Parathyroid adenoma (tissue), 2 donors: Measurements from ENCODE around the gene IPO5.

Experiments
- H2AFZ ChIP-seq: fragments of 300-600 bp; sonication (generic); one replicate; pipeline ENCODE4 v1.7.0; 2017; ENCODE audit warnings: antibody characterized with exemption, mild to moderate bottlenecking
- H3K27ac ChIP-seq: fragments of 300-600 bp; sonication (generic); one replicate; pipeline ENCODE4 v1.7.0; 2017
- H3K27me3 ChIP-seq: fragments of 300-600 bp; sonication (generic); one replicate; pipeline ENCODE4 v1.7.0; 2017; ENCODE audit warnings: low read length; ENCODE audit not compliant: control insufficient read depth, insufficient read depth
- H3K36me3 ChIP-seq: fragments of 300-600 bp; sonication (generic); one replicate; pipeline ENCODE4 v1.7.0; 2017; ENCODE audit warnings: low read length; ENCODE audit not compliant: control insufficient read depth, insufficient read depth
- H3K4me1 ChIP-seq: fragments of 300-600 bp; sonication (generic); one replicate; pipeline ENCODE4 v1.7.0; 2017; ENCODE audit warnings: control low read depth
- H3K4me2 ChIP-seq: fragments of 300-600 bp; sonication (generic); one replicate; pipeline ENCODE4 v1.7.0; 2017; ENCODE audit warnings: low read length
- H3K4me3 ChIP-seq: fragments of 300-600 bp; sonication (generic); one replicate; pipeline ENCODE4 v1.7.0; 2017; ENCODE audit warnings: low read depth, low read length
- H3K79me2 ChIP-seq: fragments of 300-600 bp; sonication (generic); one replicate; pipeline ENCODE4 v1.7.0; 2017; ENCODE audit warnings: control low read depth
- H3K9ac ChIP-seq: fragments of 300-600 bp; sonication (generic); one replicate; pipeline ENCODE4 v1.7.0; 2017; ENCODE audit warnings: mild to moderate bottlenecking
- H3K9me3 ChIP-seq: fragments of 300-600 bp; sonication (generic); one replicate; pipeline ENCODE4 v1.7.0; 2017; ENCODE audit warnings: low read length; ENCODE audit not compliant: control insufficient read depth
- TF ChIP-seq, protein P1 (sequence below): fragments of 300-600 bp; sonication (generic); IDR thresholded peaks from one replicate; pipeline ENCODE4 v1.7.0; 2017; ENCODE audit warnings: antibody characterized with exemption, mild to moderate bottlenecking
- donor health status: primary hyperparathyroidism.

IPO5 gene

DNA sequence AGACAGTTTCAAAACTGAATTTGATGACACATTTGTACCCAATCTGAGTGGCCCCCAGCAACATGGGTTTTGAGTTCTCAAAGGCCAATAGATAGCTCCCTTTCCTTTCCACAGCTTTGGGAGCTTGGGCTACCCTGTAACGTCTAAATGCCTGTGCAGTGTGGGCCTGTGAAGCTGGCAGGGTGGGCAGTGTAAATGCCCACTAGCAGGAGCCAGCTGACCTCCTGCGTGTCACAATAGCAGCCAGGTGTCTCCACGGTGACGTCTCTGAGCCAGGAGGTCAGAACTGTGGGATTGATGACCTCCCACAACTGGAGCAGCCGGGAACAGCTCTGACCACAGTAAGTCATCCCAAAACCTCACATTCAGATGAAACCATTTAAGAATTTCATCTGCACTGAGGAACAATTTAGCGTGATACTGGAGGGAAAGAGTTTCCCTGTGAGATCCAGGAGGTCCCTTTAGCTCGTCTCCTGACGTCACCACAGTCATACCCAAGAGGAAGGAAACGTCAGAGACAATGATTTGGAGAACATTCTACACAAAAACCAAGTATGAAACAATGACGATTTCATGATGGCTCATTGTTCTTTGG is at the start of gene IPO5:
Gene IPO5, plus strand, starts transcription at position 300 of the 595 bp plus-strand sequence. CDS start 23,022 bp downstream, outside the sequence.
- Histone ChIP-seq H3K27me3 (no peaks in the 10 kb centered on the region), H2AFZ (no peak within 1 kb of the TSS), H3K4me3 (no peak within 1 kb of the TSS), H3K27ac (no peak within 1 kb of the TSS), H3K4me1 (no peaks in the 10 kb centered on the region), H3K36me3 (no peaks in the 10 kb centered on the region), H3K9ac (no peak within 1 kb of the TSS), H3K4me2 (no peak within 1 kb of the TSS), H3K9me3 (no peaks in the 10 kb centered on the region), H3K79me2 (no peaks in the 10 kb centered on the region)
- TF ChIP-seq, protein P1, sequence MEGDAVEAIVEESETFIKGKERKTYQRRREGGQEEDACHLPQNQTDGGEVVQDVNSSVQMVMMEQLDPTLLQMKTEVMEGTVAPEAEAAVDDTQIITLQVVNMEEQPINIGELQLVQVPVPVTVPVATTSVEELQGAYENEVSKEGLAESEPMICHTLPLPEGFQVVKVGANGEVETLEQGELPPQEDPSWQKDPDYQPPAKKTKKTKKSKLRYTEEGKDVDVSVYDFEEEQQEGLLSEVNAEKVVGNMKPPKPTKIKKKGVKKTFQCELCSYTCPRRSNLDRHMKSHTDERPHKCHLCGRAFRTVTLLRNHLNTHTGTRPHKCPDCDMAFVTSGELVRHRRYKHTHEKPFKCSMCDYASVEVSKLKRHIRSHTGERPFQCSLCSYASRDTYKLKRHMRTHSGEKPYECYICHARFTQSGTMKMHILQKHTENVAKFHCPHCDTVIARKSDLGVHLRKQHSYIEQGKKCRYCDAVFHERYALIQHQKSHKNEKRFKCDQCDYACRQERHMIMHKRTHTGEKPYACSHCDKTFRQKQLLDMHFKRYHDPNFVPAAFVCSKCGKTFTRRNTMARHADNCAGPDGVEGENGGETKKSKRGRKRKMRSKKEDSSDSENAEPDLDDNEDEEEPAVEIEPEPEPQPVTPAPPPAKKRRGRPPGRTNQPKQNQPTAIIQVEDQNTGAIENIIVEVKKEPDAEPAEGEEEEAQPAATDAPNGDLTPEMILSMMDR = no peak

DNA sequence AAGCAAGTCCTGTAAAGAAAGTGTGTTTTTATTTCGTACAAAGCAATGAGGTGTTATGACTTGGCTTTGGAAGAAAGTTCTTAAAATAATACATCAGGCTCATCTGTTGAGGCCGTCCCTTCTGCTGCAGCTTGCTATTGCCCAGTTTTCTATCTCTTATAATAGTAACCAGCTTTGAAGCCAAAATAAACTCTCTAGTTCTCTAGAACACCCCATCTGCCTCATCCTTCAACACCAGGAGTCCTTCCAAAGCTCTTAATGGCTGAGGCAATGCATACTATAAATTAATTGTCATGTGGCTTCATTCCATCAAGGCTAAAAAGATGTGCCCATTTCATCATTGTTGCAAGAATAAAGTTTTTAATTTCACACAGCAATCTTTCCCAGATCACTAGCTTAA is 49.4 kb upstream of the IPO5 start:
- no peak overlapping the region for H3K9ac ChIP-seq
- no peaks in the 10 kb centered on the region for H3K27me3 ChIP-seq
- H3K27ac ChIP-seq = no peak overlapping the region

DNA sequence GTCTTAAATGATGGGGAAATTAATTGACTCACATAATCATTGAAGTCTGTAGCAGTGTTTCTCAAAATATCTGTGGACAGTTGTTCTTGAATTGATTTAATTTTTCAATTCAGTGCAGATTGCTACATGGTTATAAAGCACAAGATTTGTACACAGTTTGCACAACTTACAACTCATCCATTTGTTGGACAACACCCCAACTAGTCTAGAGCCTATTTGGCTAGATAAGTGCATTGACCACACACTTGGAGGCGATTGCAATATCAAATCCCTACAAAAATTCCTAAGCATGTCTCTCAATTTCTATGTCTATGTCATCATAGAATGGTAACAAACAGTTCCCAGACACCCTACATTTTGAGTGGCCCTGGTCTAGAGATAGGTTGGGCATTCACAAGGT is 48.0 kb upstream of the IPO5 start:
- no peak overlapping the region for H3K9ac ChIP-seq
- no peaks in the 10 kb centered on the region for H3K79me2 ChIP-seq
- no peak overlapping the region for H3K27ac ChIP-seq
- TF ChIP-seq, protein P1 = no peak
- H3K27me3 ChIP-seq = no peaks in the 10 kb centered on the region
- no peak overlapping the region for H3K4me3 ChIP-seq
- no peaks in the 10 kb centered on the region for H3K36me3 ChIP-seq
- H3K4me2 ChIP-seq = no peak overlapping the region
- no peaks in the 10 kb centered on the region for H3K9me3 ChIP-seq
- no peaks in the 10 kb centered on the region for H3K4me1 ChIP-seq
- H2AFZ ChIP-seq = no peak overlapping the region

More for the DNA sequence above, 49.4 kb upstream of the IPO5 start:
- no peaks in the 10 kb centered on the region for H3K9me3 ChIP-seq
- no peak overlapping the region for H3K4me2 ChIP-seq
- no peaks in the 10 kb centered on the region for H3K79me2 ChIP-seq
- H3K4me1 ChIP-seq = no peaks in the 10 kb centered on the region
- TF ChIP-seq, protein P1 = no peak
- no peak overlapping the region for H2AFZ ChIP-seq
- no peak overlapping the region for H3K4me3 ChIP-seq
- no peaks in the 10 kb centered on the region for H3K36me3 ChIP-seq

DNA sequence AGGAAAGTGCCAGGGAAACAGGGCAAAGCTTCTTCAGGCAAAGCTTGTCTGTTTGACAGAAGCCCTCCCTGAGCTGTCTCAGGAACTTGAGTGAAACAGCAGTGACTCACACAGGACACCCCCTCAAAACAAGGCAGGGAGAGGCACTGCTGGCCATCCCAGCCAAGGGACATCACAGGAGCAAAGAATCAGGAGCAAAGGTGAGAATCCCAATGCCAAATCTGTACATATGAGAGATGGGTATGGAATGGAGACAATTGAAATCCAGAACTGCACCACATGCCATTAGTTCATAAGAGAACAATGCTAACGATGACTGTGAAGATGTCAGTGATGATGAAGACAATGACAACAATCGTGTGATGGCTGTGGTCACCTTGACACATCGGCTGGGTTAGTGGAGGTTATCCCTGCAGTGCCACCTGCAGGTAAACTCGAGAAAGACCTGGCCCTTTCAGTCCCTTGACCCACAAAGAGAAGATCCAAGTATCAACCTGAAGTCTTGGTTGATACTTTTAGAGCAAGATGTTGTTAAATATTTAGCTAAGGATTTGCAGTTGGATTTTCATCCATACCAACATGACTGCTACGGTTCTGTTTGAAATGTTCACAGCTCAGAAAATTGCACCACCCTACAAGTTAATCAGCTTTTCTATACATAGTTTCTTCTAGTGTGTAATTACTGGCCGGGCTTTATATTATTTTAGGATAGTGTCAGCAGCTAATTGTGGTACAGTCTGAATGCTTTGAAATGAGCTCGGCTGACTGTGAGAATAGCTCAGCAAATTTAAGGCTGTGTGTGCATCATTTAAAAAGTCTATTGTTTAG is 42.0 kb upstream of the IPO5 start:
- Histone ChIP-seq H3K4me2 (no peak overlapping the region), H3K79me2 (no peaks in the 10 kb centered on the region), H3K27ac (no peak overlapping the region), H2AFZ (no peak overlapping the region), H3K4me3 (no peak overlapping the region), H3K27me3 (no peaks in the 10 kb centered on the region), H3K4me1 (no peaks in the 10 kb centered on the region), H3K36me3 (no peaks in the 10 kb centered on the region), H3K9me3 (no peaks in the 10 kb centered on the region), H3K9ac (no peak overlapping the region)
- TF ChIP-seq, protein P1 = peak; percentile 54
